Measurements from ENCODE around the gene PANK4. TPM values are rescaled to one million over a fixed set of nuclear protein-coding genes. Genes with fewer than 3 reads are reported as not detected.

PANK4 gene
- total RNA-seq, 1 experiment from 2014 or later: 22.1 TPM

DNA sequence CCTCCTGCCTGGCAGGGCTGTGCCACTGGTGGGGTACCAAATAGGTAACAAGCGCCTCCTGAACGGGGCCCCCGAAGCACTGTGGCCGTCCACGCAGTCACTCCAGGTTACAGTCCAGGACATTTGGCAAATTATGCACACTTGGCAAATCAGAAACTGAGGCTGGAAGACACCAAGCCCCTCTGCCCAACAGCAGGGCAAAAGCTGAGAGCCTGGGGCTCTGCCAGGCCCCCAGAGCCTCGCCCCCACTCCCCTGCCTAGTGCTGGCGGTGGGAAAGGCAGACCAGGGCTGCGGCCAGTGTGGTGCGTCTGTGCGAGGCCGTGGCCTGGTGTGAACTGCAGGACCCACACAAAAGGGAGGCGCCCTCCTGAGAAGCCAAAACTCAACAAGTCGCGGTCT, 9.4 kb downstream of the PANK4 start:
- ChIA-PET CTCF (interaction anchor here (0.6 kb wide), 1 partner anchor 21 kb away, joined by 3 read pairs; no protein-coding TSS in a partner anchor), POLR2A (no interaction called here)
- H3K9me3 Mint-ChIP-seq (ENCODE audit: unreplicated experiment): no peaks in the 10 kb centered on the region
- H3K4me1 Mint-ChIP-seq (ENCODE audit: insufficient read depth, unreplicated experiment): no peaks in the 10 kb centered on the region
- H3K27ac Mint-ChIP-seq (ENCODE audit: low read depth, unreplicated experiment): no peak overlapping the region
- no peak overlapping the region for H3K4me3 Mint-ChIP-seq (ENCODE audit: unreplicated experiment)
- TF ChIP-seq, protein P1, sequence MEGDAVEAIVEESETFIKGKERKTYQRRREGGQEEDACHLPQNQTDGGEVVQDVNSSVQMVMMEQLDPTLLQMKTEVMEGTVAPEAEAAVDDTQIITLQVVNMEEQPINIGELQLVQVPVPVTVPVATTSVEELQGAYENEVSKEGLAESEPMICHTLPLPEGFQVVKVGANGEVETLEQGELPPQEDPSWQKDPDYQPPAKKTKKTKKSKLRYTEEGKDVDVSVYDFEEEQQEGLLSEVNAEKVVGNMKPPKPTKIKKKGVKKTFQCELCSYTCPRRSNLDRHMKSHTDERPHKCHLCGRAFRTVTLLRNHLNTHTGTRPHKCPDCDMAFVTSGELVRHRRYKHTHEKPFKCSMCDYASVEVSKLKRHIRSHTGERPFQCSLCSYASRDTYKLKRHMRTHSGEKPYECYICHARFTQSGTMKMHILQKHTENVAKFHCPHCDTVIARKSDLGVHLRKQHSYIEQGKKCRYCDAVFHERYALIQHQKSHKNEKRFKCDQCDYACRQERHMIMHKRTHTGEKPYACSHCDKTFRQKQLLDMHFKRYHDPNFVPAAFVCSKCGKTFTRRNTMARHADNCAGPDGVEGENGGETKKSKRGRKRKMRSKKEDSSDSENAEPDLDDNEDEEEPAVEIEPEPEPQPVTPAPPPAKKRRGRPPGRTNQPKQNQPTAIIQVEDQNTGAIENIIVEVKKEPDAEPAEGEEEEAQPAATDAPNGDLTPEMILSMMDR (IDR thresholded peaks at IDR 0.05; ENCODE audit: unreplicated experiment): no peak
- no peak for DNase-seq (ENCODE audit: unreplicated experiment)
- intact Hi-C loops (cut with micrococcal nuclease): no loop called here
- peaks cover 34% of the 10 kb centered on the region for H3K36me3 Mint-ChIP-seq (ENCODE audit: insufficient read depth, unreplicated experiment)
- no peaks in the 10 kb centered on the region for H3K27me3 Mint-ChIP-seq (ENCODE audit: insufficient read depth, unreplicated experiment)
- no TSS peak for BruUV-seq (replicated peaks)

DNA sequence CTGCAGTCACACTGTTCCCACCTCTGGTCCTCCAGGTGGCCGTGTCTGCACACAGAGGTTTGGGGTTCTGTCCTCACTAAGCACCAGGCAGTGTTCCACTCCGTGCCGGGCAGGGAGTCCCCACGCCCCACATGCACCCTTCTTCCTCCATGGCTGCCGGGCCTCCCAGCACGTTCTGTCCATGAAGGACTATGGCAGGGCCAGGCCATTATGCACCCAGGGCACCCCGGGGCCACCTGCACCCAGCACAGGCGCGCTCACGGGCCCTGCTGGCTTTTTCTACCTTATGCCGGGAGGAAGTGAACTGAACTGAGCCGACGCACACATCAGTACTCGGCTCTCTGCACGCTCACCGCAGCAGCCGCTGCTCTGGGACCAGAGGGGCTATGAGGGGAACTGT, 10.3 kb downstream of the PANK4 start:
- POLR2A ChIA-PET: no interaction called here
- Mint-ChIP-seq H3K4me1 (ENCODE audit: insufficient read depth, unreplicated experiment) (no peaks in the 10 kb centered on the region), H3K27ac (ENCODE audit: low read depth, unreplicated experiment) (no peak overlapping the region), H3K4me3 (ENCODE audit: unreplicated experiment) (no peak overlapping the region), H3K27me3 (ENCODE audit: insufficient read depth, unreplicated experiment) (no peaks in the 10 kb centered on the region), H3K36me3 (ENCODE audit: insufficient read depth, unreplicated experiment) (peaks cover 35% of the 10 kb centered on the region), H3K9me3 (ENCODE audit: unreplicated experiment) (no peaks in the 10 kb centered on the region)
- no peak for DNase-seq (ENCODE audit: unreplicated experiment)
- intact Hi-C loops (cut with micrococcal nuclease): no loop called here
- CTCF ChIA-PET: interaction anchor here (1.7 kb wide), 1 partner anchor 31 kb away, joined by 6 read pairs; no protein-coding TSS in a partner anchor
- TF ChIP-seq, protein P1 (IDR thresholded peaks at IDR 0.05; ENCODE audit: unreplicated experiment): no peak
- no TSS peak for BruUV-seq (replicated peaks)

DNA sequence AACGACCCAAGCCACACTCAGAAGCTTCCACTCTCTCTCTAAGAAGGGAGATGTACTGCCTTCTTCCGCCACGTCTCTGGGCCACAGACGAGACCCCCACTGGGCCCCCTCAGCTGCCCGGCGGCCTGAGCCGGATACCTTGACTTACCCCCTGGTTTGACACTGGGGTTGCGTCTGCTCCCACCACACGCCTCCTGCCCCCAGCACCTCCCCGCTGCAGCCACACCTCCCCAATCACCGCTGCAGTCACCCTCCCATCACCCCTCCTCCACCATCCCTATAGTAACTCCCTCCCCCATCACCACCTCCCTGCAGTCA, 10.7 kb downstream of the PANK4 start:
- POLR2A ChIA-PET: no interaction called here
- TF ChIP-seq, protein P1 (IDR thresholded peaks at IDR 0.05; ENCODE audit: unreplicated experiment): no peak
- no peaks in the 10 kb centered on the region for H3K27me3 Mint-ChIP-seq (ENCODE audit: insufficient read depth, unreplicated experiment)
- no peak overlapping the region for H3K4me3 Mint-ChIP-seq (ENCODE audit: unreplicated experiment)
- H3K27ac Mint-ChIP-seq (ENCODE audit: low read depth, unreplicated experiment): no peak overlapping the region
- no peaks in the 10 kb centered on the region for H3K9me3 Mint-ChIP-seq (ENCODE audit: unreplicated experiment)
- BruUV-seq (replicated peaks): no TSS peak
- intact Hi-C loops (cut with micrococcal nuclease): no loop called here
- no peaks in the 10 kb centered on the region for H3K4me1 Mint-ChIP-seq (ENCODE audit: insufficient read depth, unreplicated experiment)
- CTCF ChIA-PET: interaction anchor here (1.7 kb wide), 1 partner anchor 32 kb away, joined by 6 read pairs; no protein-coding TSS in a partner anchor
- peaks cover 31% of the 10 kb centered on the region for H3K36me3 Mint-ChIP-seq (ENCODE audit: insufficient read depth, unreplicated experiment)
- no peak for DNase-seq (ENCODE audit: unreplicated experiment)

DNA sequence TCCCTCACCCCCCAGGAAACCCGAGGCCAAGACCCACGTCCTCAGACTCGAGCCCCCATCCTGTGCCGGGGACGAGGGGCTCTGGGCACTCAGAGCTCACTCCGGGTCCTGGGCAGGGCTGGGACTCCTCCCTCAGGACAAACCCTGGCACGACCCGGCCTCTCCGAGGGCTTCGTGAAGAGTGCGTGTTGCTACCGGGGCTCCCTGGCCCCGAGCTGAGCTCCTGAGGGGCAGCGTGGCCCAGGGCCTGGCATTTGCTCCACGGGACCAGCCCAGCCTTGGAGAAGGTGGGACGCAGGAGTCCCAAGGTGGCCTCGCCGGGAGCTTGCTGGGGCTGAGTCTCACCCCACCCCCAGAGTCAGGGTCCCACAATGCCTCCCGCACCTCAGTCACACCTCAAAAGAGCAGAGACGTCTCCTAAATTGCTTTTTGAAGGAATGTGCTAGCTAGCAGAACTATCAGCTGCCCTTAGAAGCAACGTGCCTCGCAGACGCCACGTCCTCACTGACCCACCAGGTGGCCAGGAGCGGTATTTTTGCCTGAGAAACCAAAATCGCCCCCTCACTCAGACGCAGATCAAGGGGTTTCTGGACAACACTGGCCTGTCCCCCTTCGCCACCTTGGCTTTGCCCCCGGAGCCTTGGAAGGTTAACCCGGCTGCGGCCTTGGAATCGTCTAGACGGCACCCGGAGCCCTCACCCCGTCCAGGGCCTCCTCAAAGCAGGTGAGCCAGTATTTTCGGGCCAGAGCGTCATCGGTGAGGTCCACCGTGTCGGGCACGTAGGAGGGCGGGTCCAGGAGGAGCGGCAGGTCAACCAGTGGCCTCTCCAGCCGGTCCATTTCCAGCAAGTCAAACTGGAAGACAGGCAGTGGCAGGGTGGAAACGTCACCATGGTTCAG, 11.3 kb downstream of the PANK4 start:
- no peak overlapping the region for H3K4me3 Mint-ChIP-seq (ENCODE audit: unreplicated experiment)
- peaks cover 30% of the 10 kb centered on the region for H3K36me3 Mint-ChIP-seq (ENCODE audit: insufficient read depth, unreplicated experiment)
- ChIA-PET POLR2A (no interaction called here), CTCF (interaction anchor here (0.5 to 1.7 kb wide), 2 partner anchors 32 to 84 kb away, joined by 3 to 6 read pairs; no protein-coding TSS in a partner anchor)
- no peak for DNase-seq (ENCODE audit: unreplicated experiment)
- no peaks in the 10 kb centered on the region for H3K27me3 Mint-ChIP-seq (ENCODE audit: insufficient read depth, unreplicated experiment)
- BruUV-seq (replicated peaks): no TSS peak
- H3K9me3 Mint-ChIP-seq (ENCODE audit: unreplicated experiment): no peaks in the 10 kb centered on the region
- TF ChIP-seq, protein P1 (IDR thresholded peaks at IDR 0.05; ENCODE audit: unreplicated experiment): peak; percentile 26
- H3K27ac Mint-ChIP-seq (ENCODE audit: low read depth, unreplicated experiment): no peak overlapping the region
- H3K4me1 Mint-ChIP-seq (ENCODE audit: insufficient read depth, unreplicated experiment): no peaks in the 10 kb centered on the region
- intact Hi-C loops (cut with micrococcal nuclease): no loop called here
